BE2C (cell line): ENCODE measurements around the gene GRIK5.
A peak's percentile ranks its signal among the peaks of the same experiment; 100 is the strongest.
"Not testable (repeated sequence)": the region's sequence is repeated elsewhere in the genome, so short reads cannot be mapped to it uniquely, and the experiment has no call there.

Experiments
- DNase-seq: peaks from one replicate; pipeline ENCODE4 v3.0.0-alpha.2; 2020
- H3K27me3 ChIP-seq: fragments of 250-450 bp; sonication (Bioruptor Pico); 2 replicates; pipeline ENCODE4 v1.5.1; 2020; ENCODE audit warnings: mild to moderate bottlenecking
- H3K36me3 ChIP-seq: fragments of 250-450 bp; sonication (Bioruptor Pico); 2 replicates; pipeline ENCODE4 v1.5.1; 2020; ENCODE audit warnings: mild to moderate bottlenecking
- H3K4me1 ChIP-seq: fragments of 250-450 bp; sonication (Bioruptor Pico); 2 replicates; pipeline ENCODE4 v1.5.1; 2020
- H3K4me3 ChIP-seq: 2 replicates; pipeline ENCODE4 v1.5.1; 2011; ENCODE audit warnings: low read depth, low read length
- H3K9me3 ChIP-seq: fragments of 250-450 bp; sonication (Bioruptor Pico); 2 replicates; pipeline ENCODE4 v1.5.1; 2020
- TF ChIP-seq, protein P1 (sequence below): IDR thresholded peaks from 2 replicates; pipeline ENCODE4 v1.5.1; 2012; ENCODE audit warnings: mild to moderate bottlenecking, low read depth, low read length

Gene GRIK5

DNA sequence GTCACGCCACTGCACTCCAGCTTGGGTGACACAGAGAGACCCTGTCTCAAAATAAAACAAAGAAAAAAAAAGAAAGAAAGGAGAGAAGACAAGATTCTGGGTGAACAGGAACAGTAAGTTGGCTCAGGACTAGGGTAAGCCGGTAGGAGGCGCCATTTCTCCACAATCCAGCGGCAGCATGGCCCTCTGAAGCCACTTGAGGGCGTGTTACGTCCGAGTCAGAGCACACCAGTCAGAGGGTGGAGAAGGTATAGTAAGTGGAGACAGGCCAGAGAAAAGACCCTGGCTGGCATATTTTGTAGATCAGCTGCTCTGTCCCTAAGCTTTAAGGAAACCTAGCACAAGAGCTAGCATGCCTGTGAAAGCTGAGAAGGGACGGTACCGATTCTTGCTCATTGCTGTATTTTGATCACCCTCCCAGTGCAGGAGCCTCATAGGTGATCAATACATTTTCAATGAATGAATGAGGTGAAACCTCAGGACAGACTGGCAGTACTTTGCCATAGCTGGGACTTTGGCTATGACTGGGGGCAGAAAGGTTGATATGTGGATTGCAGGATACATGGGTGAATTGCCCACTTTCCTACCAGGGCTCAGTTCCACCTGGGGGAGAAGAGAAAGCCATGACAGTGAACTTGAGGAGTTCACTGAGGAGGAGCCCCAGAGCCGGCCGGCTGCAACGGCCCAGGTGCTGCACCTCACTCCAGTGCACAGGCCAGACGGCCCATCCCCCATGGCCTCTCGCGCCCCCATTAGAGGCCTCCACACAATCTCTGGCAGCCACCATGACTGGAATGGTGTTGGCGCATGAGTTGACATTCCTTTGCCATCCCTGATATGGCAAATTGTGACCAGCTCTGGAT is 38.8 kb upstream of the GRIK5 start:
- Histone ChIP-seq H3K4me3 (no peak overlapping the region), H3K4me1 (peaks cover 7% of the 10 kb centered on the region), H3K36me3 (no peaks in the 10 kb centered on the region), H3K27me3 (no peaks in the 10 kb centered on the region), H3K9me3 (no peaks in the 10 kb centered on the region)
- TF ChIP-seq, protein P1, sequence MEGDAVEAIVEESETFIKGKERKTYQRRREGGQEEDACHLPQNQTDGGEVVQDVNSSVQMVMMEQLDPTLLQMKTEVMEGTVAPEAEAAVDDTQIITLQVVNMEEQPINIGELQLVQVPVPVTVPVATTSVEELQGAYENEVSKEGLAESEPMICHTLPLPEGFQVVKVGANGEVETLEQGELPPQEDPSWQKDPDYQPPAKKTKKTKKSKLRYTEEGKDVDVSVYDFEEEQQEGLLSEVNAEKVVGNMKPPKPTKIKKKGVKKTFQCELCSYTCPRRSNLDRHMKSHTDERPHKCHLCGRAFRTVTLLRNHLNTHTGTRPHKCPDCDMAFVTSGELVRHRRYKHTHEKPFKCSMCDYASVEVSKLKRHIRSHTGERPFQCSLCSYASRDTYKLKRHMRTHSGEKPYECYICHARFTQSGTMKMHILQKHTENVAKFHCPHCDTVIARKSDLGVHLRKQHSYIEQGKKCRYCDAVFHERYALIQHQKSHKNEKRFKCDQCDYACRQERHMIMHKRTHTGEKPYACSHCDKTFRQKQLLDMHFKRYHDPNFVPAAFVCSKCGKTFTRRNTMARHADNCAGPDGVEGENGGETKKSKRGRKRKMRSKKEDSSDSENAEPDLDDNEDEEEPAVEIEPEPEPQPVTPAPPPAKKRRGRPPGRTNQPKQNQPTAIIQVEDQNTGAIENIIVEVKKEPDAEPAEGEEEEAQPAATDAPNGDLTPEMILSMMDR = peak; percentile 100
- peak; percentile 89 for DNase-seq

DNA sequence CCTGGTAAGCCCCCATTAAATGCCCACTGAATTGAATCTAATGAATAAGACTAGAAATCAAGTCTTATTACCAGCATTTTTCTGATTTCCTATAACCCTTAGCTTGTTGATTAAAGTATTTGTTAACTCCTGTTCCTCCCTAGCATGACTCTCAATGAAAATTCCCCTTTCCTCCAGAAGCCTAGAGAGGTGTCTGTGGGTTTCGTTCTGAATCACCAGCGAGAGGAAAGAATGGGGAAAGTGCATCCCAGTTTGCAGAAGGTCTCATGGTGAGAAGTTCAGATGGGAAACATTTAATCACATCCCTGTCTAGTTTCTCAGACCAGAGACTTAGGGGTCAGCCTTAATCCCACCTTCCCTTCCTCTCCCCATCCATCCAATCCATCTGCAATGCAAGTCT is 35.4 kb upstream of the GRIK5 start:
- no peak for DNase-seq

DNA sequence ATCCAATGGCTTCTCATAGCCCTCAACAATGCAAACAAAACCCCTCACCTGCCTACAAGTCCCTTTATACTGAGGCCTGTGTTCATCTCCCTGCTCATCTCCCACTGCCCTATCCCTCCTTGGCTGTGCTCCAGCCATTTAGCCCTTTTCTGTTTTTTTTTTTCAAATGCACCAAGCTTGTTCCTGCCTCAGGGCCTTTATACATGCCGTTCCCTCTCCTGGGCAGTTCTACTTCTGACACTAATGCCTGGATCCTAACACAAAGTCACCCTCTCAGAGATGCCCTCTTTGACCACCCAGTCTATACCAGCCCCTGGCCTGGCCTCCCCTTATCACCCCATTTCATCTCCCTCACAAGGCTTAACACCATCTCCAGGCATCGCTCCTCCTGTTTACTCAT is 32.9 kb upstream of the GRIK5 start:
- TF ChIP-seq, protein P1 = no peak
- Histone ChIP-seq H3K27me3 (no peaks in the 10 kb centered on the region), H3K4me3 (no peak overlapping the region), H3K9me3 (no peaks in the 10 kb centered on the region), H3K4me1 (no peaks in the 10 kb centered on the region), H3K36me3 (no peaks in the 10 kb centered on the region)
- DNase-seq = no peak

More for the DNA sequence above, 35.4 kb upstream of the GRIK5 start:
- H3K4me1 ChIP-seq = peaks cover 3% of the 10 kb centered on the region
- H3K27me3 ChIP-seq = no peaks in the 10 kb centered on the region
- no peak overlapping the region for H3K4me3 ChIP-seq
- no peaks in the 10 kb centered on the region for H3K9me3 ChIP-seq
- TF ChIP-seq, protein P1 = no peak
- no peaks in the 10 kb centered on the region for H3K36me3 ChIP-seq

DNA sequence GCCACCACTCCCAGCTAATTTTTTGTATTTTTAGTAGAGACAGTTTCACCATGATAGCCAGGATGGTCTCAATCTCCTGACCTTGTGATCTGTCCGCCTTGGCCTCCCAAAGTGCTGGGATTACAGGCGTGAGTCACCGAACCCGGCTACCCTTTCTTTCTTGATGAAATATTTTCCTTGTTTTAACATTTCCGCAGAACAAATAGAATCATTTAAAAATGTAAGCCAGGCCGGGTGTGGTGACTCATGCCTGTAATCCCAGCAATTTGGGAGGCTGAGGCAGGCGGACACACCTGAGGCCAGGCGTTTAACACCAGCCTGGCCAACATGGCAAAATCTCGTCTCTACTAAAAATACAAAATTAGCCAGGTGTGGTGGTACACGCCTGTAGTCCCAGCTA is 30.2 kb upstream of the GRIK5 start:
- not testable (repeated sequence) for H3K4me3 ChIP-seq, H3K4me1 ChIP-seq, H3K36me3 ChIP-seq, H3K27me3 ChIP-seq, H3K9me3 ChIP-seq, DNase-seq

DNA sequence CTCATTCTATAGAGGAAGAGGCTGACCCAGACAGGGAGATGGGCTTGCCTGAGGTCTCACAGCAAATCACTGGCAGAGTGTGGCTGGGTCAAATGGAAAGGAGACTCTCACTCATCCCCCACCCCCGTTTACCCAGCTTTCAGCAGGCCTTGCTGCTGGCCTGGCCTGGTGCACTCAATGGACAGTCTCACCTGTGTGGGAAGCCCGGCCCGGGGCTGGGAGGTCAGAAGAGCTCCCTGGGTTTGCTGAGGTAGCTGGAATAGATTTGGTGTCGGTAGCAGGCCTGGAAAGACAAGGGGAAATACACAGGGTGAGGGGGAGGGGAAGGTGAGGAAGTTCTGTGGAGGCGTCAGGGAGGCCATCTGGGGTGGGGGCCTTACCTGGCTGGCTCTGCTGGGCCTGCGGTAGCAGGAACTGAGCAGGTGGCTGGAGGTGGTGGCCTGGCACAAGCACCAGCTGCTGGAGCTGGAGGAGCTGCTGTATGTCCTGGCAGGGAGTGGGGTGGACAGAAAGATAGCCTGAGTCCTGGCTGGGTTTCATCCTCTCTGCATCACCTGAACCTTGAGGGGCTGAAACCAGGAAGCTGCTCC is 29.4 kb upstream of the GRIK5 start:
- H3K9me3 ChIP-seq = no peaks in the 10 kb centered on the region
- TF ChIP-seq, protein P1 = no peak
- H3K36me3 ChIP-seq = no peaks in the 10 kb centered on the region
- H3K4me3 ChIP-seq = no peak overlapping the region
- H3K27me3 ChIP-seq = no peaks in the 10 kb centered on the region
- no peak for DNase-seq
- no peaks in the 10 kb centered on the region for H3K4me1 ChIP-seq

DNA sequence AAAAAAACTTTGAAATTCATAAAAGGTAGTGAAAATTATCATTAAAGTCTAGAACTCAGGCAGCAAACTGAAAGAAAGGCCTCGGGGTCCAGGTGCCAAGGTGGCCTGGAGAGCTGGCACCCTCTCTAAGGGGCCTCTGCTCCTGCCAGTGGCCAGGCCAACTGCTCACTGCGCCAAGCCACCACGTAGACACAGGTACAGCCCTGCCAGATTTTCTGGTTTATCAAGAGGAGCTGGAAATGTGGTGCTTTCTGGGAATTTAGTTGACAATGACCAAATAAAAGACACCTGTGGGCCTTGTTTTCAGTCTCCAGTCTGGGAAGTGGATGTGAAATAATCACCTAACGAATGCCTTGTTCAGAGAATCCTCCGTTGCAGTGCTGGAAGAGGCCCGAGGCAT is 28.8 kb upstream of the GRIK5 start:
- TF ChIP-seq, protein P1 = no peak
- Histone ChIP-seq H3K36me3 (no peaks in the 10 kb centered on the region), H3K4me1 (no peaks in the 10 kb centered on the region), H3K4me3 (no peak overlapping the region), H3K9me3 (no peaks in the 10 kb centered on the region), H3K27me3 (no peaks in the 10 kb centered on the region)
- no peak for DNase-seq
